Transverse colon (tissue), 4 donors: ENCODE data around the gene CKMT1A.
"Not testable (repeated sequence)": the region's sequence is repeated elsewhere in the genome, so short reads cannot be mapped to it uniquely, and the experiment has no call there.

ENCODE experiments used
- CTCF ChIP-seq, 5 experiments: fragments of 200-600 bp in 3 of 5; fragments of 450-650 bp in 2 of 5; sonication (generic) in 3 of 5; IDR thresholded peaks; 1 replicate in 2 of 5; 2 replicates in 3 of 5; pipeline ENCODE4 v1.5.1; 2016 to 2017; ENCODE audit warnings: antibody characterized with exemption in 5 of 5, inconsistent platforms in 3 of 5, mild to moderate bottlenecking in 2 of 5, moderate library complexity in 1 of 5
- POLR2AphosphoS5 ChIP-seq, 3 donors: sonication (generic); formaldehyde crosslinking; IDR thresholded peaks; one replicate each; pipeline ENCODE4 v1.6.1; 2016; ENCODE audit warnings: antibody characterized with exemption in 3 of 3

- TF ChIP-seq POLR2AphosphoS5, CTCF (IDR thresholded peaks at IDR 0.05): not testable (repeated sequence)
Observed at GRCh38 chr15:43659727-43660126, 33.9 kb upstream of the CKMT1A start.
